ENCODE measurements around the gene FTO.

Gene FTO

GRCh38 chr16:53812914-53813313 lies 109.0 kb downstream of the FTO start:
- no peak overlapping the region for H3K4me3 ChIP-seq (ENCODE audit: low read depth, low read length)
- DNase-seq (ENCODE audit: low read depth): no peak

- no peak overlapping the region for H3K4me3 ChIP-seq (ENCODE audit: low read depth, low read length)
- DNase-seq (ENCODE audit: low read depth): no peak
Observed at GRCh38 chr16:53814801-53815200, 110.8 kb downstream of the FTO start.

GRCh38 chr16:53816211-53816836 lies 112.4 kb downstream of the FTO start:
- no peak overlapping the region for H3K4me3 ChIP-seq (ENCODE audit: low read depth, low read length)
- no peak for DNase-seq (ENCODE audit: low read depth)

- no peak overlapping the region for H3K4me3 ChIP-seq (ENCODE audit: low read depth, low read length)
- peak; percentile 91 for DNase-seq (ENCODE audit: low read depth)
Observed at GRCh38 chr16:53817117-53817755, 113.3 kb downstream of the FTO start.

- H3K4me3 ChIP-seq (ENCODE audit: low read depth, low read length): no peak overlapping the region
- no peak for DNase-seq (ENCODE audit: low read depth)
Observed at GRCh38 chr16:53817812-53818550, 114.0 kb downstream of the FTO start.

GRCh38 chr16:53821487-53821886 lies 117.5 kb downstream of the FTO start:
- DNase-seq (ENCODE audit: low read depth): no peak
- H3K4me3 ChIP-seq (ENCODE audit: low read depth, low read length): no peak overlapping the region

- H3K4me3 ChIP-seq (ENCODE audit: low read depth, low read length): no peak overlapping the region
- DNase-seq (ENCODE audit: low read depth): peak; percentile 63
Observed at GRCh38 chr16:53821957-53822625, 118.1 kb downstream of the FTO start.

GRCh38 chr16:53822936-53823529 lies 119.1 kb downstream of the FTO start:
- no peak for DNase-seq (ENCODE audit: low read depth)
- no peak overlapping the region for H3K4me3 ChIP-seq (ENCODE audit: low read depth, low read length)

GRCh38 chr16:53826658-53827057 lies 122.7 kb downstream of the FTO start:
- DNase-seq (ENCODE audit: low read depth): no peak
- H3K4me3 ChIP-seq (ENCODE audit: low read depth, low read length): no peak overlapping the region

- no peak overlapping the region for H3K4me3 ChIP-seq (ENCODE audit: low read depth, low read length)
- no peak for DNase-seq (ENCODE audit: low read depth)
Observed at GRCh38 chr16:53827741-53828140, 123.8 kb downstream of the FTO start.

GRCh38 chr16:53829186-53829747 lies 125.3 kb downstream of the FTO start:
- no peak for DNase-seq (ENCODE audit: low read depth)
- no peak overlapping the region for H3K4me3 ChIP-seq (ENCODE audit: low read depth, low read length)

GRCh38 chr16:53832896-53833544 lies 129.1 kb downstream of the FTO start:
- no peak for DNase-seq (ENCODE audit: low read depth)
- H3K4me3 ChIP-seq (ENCODE audit: low read depth, low read length): no peak overlapping the region

GRCh38 chr16:53836142-53836541 lies 132.2 kb downstream of the FTO start:
- H3K4me3 ChIP-seq (ENCODE audit: low read depth, low read length): no peak overlapping the region
- no peak for DNase-seq (ENCODE audit: low read depth)

GRCh38 chr16:53836680-53837079 lies 132.7 kb downstream of the FTO start:
- DNase-seq (ENCODE audit: low read depth): no peak
- H3K4me3 ChIP-seq (ENCODE audit: low read depth, low read length): no peak overlapping the region

- H3K4me3 ChIP-seq (ENCODE audit: low read depth, low read length): no peak overlapping the region
- no peak for DNase-seq (ENCODE audit: low read depth)
Observed at GRCh38 chr16:53837426-53837825, 133.5 kb downstream of the FTO start.

GRCh38 chr16:53839150-53839549 lies 135.2 kb downstream of the FTO start:
- DNase-seq (ENCODE audit: low read depth): no peak
- H3K4me3 ChIP-seq (ENCODE audit: low read depth, low read length): no peak overlapping the region

GRCh38 chr16:53840456-53840855 lies 136.5 kb downstream of the FTO start:
- no peak overlapping the region for H3K4me3 ChIP-seq (ENCODE audit: low read depth, low read length)
- DNase-seq (ENCODE audit: low read depth): no peak

- H3K4me3 ChIP-seq (ENCODE audit: low read depth, low read length): no peak overlapping the region
- DNase-seq (ENCODE audit: low read depth): no peak
Observed at GRCh38 chr16:53841884-53842283, 137.9 kb downstream of the FTO start.

- H3K4me3 ChIP-seq (ENCODE audit: low read depth, low read length): no peak overlapping the region
- DNase-seq (ENCODE audit: low read depth): no peak
Observed at GRCh38 chr16:53843084-53843483, 139.1 kb downstream of the FTO start.
